Tibial nerve (tissue), 3 donors: ENCODE results near the gene EPB41.

ENCODE experiments used
- CTCF ChIP-seq, 5 experiments: fragments of 200-600 bp in 3 of 5; fragments of 450-650 bp in 2 of 5; sonication (generic) in 3 of 5; IDR thresholded peaks; one replicate each; pipeline ENCODE4 v1.5.1; 2016 to 2019; ENCODE audit warnings: antibody characterized with exemption in 5 of 5, mild to moderate bottlenecking in 3 of 5, moderate library complexity in 2 of 5
- POLR2A ChIP-seq, 2 donors: fragments of 450-650 bp; IDR thresholded peaks; one replicate each; pipeline ENCODE4 v1.6.1; 2017; ENCODE audit warnings: antibody characterized with exemption in 2 of 2, mild to moderate bottlenecking in 2 of 2, moderate library complexity in 2 of 2

- TF ChIP-seq POLR2A (IDR thresholded peaks at IDR 0.05) (no peak), CTCF (IDR thresholded peaks at IDR 0.05) (no peak)
Measured at GRCh38 chr1:29126198-29126597, 211.8 kb downstream of the EPB41 start.
